GM18517 (cell line): ENCODE data around the gene UFD1.

Source experiments
- ATAC-seq: cut with Tn5 transposase; IDR thresholded peaks from one replicate; pipeline ENCODE4 v1.9.1; 2021; ENCODE audit warnings: mild to moderate bottlenecking, moderate library complexity; ENCODE audit not compliant: unreplicated experiment

Gene UFD1

DNA sequence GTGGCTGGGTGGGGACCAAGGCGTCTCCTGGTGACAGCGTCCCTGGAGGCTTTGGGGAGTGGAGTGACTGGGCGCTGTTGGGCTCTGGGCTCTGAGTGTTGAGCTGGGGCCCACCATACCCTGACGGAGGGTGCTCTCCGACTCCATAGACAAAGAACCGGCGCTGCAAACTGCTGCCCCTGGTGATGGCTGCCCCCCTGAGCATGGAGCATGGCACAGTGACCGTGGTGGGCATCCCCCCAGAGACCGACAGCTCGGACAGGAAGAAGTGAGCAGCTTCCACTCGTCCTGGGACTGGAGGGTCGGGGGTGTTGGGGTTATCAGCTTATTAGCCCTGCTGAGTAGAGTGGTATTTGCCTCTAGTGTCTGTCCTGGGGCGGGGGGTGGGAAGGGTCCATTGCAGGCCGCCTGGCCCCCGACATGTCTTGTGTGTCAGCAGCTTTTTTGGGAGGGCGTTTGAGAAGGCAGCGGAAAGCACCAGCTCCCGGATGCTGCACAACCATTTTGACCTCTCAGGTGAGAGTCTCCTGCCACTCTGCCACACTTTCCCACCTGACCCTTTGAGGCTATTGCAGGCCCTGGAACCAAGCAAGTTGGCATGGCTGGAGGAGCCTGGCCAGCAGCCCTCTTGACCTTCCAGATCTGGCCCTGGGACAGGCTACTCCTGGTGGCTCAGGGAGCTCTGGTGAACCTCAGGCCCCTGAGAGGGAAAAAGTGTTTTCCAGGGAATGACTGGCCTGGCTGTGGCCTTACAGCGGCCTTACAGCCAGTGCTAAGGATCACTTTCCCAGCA lies 37.6 kb upstream of the UFD1 start:
- ATAC-seq: no peak

DNA sequence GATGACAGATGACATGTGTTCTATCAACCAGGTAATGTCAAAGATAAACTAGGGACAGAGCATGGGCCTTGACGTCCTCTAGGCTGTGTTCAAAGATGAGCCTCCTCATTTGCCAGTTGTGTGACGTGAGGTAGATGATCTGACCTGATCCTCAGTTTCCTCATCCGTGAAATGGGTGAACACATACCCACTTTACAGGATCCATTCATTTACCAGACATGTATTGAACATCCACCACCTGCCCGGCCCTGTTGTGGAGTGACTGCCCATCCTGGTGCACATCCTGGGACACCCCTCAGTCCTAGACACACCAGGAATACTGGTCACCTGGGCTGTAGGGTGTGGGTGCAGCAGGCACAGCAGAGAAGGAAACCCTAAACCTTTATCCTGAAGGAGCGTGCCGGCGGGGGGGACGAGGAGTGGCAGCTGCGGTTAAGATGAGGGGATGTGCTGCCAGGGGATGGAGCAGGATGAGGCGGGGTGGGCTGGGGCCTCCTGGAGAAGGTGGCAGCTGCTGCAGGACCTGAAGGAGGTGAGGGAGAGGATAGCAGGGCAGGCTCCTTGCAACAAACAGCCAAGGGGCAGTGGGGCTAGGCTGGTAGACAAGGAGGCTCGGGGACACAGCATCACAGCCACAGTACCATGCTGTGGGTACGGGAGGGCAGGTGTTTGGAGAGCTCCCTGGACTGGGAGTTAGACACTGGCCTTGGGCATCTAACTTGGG lies 36.8 kb upstream of the UFD1 start:
- no peak for ATAC-seq

DNA sequence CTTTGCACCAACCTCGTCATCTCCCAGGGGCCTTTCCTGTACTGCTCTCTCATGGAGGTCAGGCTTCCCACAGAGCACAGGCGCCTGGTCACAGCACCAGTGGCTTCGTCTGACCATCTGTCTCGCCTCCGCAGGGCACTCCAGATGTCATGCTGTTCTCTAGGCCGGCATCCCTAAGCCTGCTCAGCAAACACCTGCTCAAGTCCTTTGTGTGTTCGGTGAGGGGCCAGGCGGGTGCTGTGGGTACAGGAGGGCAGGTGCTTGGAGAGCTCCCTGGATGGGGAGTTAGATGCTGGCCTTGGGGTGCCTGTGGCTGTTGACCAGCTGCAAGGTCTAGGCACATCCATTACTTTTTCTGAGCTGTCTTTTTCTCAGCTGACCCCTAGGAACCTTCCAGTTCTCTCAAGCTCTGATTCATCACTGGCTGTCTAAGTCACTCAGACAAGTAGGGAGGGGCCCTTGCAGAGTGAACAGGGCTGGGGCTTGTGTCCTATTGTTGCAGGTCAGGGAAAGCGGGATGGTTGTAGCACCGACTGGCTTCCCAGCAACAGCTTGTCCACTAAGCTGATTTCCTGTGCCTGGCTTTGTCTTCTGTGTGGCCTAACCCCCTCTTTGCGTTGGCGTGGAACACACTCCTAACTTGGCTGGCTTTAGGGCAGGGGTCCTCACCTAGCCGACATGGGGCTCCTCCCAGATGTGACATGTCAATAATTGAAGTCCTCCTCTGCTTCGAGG lies 36.0 kb upstream of the UFD1 start:
- no peak for ATAC-seq

DNA sequence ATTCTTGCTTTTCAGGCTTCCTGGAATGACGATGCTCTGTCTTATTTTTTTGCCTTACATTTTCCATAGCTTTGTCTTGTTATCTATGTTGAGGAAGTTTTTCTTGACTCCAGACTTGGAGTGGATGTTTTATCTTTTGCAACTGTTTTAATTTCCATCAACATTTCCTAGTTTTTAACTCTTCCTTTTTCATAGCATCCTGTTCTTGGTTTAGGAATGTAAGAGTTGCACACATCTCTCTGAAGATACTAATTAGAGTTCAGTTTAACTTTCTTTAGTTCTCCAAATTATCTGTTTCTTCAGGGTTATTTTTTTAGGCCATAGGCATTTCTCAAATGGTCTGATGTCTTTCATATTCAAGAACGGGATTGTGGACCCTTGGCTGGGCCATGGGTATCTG lies 34.8 kb upstream of the UFD1 start:
- no peak for ATAC-seq

DNA sequence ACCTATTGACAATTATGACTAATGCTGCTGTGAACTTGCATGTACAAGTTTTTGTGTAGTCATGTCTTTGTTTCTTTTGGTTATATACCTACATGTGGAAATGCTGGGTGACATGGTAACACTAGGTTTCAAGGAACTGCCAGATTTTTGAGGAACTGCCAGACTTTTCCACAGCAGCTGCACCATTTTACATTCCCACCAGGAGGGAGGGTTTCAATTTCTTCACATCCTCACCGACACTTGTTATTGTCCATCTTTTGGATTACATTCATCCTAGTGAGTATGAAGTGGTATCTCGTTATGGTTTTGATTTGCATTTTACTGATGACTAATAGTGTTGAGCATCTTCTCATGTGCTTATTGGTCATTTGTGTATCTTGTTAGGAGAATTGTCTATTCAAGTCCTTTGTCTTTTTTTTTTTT lies 31.9 kb upstream of the UFD1 start:
- ATAC-seq: no peak

DNA sequence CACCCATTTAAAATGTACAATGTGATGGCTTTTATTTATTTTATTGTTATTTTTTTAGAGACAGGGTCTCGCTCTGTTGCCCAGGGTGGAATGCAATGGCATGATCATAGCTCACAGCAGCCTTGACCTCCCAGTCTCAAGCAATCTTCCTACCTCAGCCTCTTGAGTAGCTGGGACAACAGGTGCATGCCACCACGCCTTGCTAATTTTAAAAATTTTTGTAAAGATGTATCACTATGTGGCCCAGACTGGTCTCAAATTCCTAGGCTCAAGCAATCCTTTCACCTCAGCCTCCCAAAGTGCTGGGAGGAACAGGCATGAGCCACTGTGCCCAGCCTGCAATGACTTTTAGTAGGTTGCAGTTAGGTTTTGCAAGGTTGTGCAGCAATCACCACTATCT lies 30.9 kb upstream of the UFD1 start:
- no peak for ATAC-seq

DNA sequence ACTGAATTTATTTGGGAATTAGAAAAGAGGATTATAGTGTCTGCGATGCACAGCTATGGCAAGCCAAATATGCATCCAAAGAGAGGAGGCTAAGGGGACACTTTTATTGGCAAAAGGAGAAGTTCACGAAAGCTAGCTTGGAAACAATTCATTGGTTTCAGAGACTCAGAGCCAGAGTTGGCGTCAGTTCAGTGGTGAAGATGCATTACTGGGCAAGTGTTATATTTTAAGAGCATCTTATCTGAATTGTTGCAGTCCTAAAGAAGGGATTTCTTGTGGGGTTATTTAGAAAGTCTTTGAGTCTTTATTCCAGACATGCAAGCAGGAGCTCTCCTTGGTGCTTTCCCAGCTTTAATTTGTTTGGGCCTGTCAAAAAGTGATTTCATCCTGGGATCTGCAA lies 30.2 kb upstream of the UFD1 start:
- ATAC-seq: no peak

DNA sequence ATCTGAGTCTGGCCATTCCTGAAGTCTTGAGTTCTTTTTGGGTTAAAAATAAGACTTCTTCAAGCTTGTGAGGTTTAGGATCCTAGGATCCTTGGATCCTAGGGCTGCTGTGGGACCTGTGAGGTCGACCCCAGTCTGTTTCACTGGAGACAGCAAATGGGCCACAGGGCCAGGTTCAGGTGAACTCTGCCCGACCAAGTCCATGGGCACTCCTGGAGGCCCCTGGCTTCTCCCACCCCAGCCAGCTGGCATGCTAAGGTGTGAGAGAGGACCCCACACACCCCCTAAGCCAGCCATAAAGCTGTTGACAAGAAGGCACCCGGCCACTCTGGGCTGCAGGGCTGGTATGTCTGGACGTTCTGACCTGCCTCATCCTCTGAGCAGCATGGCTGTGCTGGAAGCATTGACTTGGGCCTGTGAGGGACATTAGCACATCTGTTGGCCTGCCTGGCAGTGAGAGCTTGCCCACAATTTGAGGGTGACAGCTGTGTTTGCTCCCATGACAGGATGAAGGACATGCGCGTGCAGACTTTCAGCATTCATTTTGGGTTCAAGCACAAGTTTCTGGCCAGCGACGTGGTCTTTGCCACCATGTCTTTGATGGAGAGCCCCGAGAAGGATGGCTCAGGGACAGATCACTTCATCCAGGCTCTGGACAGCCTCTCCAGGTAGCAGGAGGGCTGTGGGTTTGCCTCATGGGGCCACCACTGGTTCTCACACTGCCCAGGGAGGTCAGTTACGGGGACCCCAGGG lies 29.2 kb upstream of the UFD1 start:
- no peak for ATAC-seq

DNA sequence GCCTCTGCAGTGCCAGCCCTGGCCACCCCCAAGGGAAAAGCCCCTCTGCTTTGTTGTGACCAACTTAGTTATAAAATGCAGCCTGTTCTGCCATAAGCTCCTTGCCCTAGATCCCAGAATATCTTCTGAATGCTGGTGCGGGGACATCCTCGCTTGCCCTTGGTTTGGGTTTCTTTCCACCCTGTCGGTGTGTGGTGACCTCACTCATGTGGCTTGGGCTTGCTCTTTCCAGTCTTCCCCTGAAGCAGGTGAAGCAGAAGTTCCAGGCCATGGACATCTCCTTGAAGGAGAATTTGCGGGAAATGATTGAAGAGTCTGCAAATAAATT lies 28.5 kb upstream of the UFD1 start:
- ATAC-seq: no peak

DNA sequence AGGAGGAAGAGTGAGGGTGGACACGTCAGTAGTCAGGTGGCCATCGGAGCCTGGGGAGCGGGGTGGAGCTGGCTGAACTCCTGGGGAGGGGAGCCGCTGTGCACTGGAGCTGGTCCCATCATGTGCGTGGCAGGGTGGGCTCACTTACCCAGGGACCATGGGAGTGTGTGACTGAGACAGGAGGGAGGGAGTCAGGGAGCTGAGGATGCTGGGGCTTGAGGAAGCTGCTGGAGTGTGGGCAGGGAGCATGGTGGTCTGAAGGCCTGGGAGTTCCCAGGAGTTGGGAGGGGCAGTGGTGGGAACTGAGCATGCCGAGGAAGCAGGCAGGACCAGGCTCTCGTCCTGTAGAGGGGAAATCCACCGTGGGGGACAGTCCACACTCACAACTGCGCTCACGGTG lies 27.2 kb upstream of the UFD1 start:
- ATAC-seq: no peak

DNA sequence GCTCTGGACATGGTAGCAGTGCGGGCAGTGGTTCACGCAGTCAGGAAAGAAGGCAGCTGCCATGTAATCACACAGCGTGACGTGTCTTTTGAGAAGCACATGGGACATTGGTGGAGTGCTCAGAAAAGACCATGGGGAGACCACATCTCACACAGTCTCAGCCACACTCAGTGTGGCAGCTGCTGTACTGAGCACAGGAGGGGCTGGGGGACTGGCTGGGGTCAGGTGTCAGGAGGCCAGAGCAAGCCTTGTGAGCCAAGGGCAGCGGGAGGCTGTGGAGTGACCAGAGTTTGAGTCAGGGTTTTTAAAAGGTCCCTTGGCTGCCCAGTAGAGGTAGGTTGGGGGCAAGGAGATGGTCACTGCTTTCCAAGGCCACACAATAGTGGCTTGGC lies 26.7 kb upstream of the UFD1 start:
- ATAC-seq: no peak

DNA sequence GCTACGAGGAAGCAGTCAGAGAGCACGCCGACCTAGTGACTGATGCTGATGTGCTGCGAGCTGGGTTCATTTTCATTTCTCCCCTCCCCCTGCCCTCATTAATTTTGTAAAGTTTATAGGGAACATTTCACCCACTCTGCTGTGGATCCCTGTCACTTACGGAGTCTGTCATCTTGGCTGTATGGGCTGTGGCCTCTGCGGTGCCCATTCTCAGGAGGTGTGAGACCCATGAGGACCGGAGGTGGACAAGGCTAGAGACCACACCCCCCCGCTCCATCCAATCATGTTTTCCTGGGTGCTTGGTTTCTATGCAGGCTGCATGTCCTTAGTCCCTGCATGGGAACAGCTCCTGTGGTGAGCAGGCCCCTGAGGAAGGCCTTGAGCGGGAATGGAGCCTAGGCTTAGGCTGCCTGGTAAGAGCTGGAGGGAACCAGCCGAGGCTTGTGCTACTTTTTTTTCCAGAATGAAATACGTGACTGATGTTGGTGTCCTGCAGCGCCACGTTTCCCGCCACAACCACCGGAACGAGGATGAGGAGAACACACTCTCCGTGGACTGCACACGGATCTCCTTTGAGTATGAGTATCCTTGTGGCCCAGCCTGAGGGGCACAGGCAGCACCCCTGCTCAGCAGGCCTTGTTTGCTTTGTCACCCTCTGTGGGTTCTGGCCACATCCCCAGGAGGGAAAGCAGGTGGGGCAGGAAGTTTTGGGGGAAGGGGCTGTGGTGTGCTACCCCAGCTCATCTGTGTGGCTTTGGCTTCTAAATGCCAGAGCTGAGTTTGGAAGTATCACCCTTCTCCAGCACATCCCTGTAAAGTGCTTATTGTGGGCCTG lies 26.1 kb upstream of the UFD1 start:
- no peak for ATAC-seq

DNA sequence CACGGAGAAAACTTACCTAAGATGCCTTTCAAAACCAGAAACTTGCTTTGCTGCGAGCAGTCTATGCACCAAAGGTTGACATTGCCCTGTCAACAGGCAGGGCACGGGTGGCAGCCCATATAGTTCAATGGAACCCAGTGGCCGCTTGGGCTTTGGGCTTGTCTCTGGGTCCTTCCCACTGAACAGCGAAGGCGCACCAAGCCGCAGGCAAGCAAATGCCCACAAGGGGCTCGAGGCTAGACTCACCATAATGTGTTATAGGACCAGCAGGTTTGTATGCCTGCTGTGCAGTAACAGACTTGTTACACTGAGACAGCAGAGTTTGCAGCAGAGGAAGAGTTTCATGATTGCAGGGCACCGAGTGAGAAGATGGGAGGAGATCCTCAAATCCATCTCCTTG lies 24.9 kb upstream of the UFD1 start:
- ATAC-seq: no peak

DNA sequence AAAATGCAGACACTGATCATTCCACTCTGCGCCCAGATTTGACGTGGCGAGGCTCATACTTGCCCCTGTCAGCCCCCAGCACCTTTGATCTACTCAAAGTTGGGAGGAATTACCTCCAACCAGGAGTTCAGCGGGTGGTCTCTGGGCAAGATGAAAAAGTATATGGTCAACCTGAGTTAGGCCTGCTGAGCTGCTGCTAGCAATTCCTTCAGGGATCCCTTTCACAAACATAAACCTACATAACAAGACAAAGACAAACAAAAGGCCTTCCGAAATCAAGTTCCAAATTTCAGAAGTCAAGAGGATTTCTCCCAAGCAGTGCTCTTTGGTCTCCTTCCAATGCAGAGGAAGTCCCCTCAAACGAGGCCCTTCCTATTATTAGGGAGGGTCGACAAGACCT lies 24.4 kb upstream of the UFD1 start:
- no peak for ATAC-seq

DNA sequence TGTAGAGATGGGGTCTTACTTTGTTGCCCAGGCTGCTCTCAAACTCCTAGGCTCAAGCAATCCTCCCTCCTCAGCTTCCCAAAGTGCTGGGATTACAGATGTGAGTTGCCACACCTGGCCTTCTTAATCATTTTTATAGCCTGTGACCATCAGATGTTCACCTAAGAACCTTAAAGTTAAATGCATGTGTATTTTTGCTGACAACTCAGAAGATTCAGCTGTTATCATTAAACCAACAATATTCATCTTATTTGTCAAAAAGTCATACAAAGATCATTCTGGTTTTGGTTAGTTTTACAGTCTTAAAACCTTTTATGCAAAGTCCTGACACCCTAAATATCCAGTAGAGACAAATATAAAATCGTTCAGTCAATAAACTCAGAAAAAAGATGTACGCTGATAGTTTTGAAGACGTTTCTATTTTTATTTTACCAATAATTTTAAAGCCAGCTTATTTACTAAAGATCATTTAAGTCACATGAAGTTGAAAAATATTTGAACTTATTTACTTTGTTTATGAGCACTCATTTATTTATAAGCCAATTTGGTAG lies 23.0 kb upstream of the UFD1 start:
- no peak for ATAC-seq

DNA sequence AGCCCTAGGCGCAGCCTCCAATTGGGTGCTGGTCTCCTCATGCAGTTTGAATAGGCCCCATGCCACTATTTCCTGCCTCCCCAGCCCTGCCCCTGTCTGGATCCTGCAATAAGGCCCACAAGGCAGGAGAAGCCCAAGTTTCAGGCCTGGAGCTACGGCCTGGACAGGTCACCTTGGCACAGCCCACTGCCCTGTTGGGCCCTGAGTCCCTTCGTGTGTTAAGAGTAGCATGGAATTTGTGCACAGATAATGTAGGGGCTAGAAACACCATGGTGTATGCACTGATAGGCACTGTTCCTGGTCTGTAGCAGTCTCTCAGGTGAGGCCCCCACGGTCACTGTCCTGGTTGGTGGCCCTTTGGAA lies 20.9 kb upstream of the UFD1 start:
- no peak for ATAC-seq

DNA sequence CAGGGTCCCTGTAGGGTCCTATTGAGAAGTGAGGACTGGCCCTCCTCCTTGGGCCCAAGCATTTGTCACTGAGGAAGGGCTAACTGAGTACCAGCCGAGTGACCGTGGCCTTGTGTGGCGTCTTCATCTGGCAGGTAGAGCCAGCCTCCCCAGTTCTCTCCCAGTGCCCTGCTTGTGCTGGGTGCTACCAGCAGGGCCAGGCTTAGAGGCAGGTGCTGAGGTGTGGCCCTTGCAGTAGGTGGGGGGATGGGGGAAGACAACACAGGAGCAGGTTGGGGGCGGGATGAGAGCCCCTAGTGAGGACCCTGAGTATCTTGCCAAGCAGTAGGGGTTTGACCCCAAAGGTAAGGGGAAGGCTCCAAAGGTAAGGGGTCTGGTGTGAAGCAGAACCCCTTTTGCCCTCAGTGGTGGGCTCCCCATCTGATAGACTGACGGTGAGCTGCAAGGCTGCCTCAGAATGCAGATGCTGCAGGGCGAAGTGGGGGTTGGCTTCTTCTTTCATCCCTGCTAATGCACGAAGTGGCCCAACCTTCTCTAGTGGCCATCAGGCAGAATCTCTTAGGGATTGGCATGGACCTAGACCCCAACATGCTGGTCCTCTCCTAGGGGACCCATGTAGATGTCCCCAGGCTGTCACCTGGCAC lies 20.4 kb upstream of the UFD1 start:
- ATAC-seq: no peak

DNA sequence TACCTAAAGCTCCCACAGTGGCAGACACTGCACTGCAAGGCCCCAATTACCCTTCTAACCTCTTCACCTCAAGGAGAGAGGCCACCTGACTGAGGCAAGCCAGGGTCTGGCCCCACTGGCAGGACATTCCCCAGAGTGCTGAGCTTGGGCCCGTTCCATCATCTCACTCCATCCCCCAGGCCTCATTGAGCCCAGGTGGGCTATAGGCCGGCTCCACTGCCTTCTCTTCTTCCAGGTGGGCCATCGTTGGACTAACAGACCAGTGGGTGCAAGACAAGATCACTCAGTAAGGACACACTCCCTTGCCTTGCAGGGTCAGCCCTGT lies 19.8 kb upstream of the UFD1 start:
- no peak for ATAC-seq

DNA sequence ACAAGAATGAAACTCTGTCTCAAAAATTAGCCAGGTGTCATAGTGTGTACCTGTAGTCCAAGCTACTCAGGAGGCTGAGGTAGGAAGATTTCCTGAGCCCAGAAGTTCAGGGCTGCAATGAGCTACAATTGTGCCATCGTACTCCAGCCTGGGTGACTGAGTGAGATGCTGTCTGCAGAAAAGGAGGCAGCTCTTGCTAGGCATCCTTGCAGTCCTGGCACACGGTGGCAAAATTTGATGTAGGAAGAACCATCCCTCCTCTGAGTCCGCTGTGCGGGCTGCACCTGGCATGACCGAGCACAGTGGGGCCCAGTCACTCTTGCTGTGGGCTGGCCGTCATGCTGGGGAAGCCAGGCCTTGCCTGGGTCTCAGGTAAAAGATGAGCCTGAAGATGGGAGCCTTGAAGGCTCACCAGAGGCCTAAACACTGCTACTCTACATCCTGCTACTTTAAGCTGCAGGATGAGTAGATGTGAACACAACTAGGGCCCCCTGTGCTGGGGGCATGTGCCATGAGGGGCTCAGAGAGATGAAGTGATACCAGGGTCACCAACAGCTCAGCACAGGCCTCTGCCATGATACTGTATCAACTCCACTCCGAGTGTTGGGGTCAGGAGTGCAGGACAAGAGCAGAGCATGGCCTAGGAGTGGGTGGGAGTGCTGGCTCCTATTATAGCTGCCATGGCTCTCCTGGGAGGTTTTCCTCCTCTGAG lies 19.3 kb upstream of the UFD1 start:
- ATAC-seq: no peak
